Measurements from ENCODE around the gene KCTD7. TPM values are rescaled to one million over a fixed set of nuclear protein-coding genes. Genes with fewer than 3 reads are reported as not detected.
"Not testable (repeated sequence)": the region's sequence is repeated elsewhere in the genome, so short reads cannot be mapped to it uniquely, and the experiment has no call there.

The KCTD7 gene
- total and polyA plus RNA-seq, 2 of the 4 experiments (the other 2 are of a cell fraction): 6.1 to 12.8 TPM

DNA sequence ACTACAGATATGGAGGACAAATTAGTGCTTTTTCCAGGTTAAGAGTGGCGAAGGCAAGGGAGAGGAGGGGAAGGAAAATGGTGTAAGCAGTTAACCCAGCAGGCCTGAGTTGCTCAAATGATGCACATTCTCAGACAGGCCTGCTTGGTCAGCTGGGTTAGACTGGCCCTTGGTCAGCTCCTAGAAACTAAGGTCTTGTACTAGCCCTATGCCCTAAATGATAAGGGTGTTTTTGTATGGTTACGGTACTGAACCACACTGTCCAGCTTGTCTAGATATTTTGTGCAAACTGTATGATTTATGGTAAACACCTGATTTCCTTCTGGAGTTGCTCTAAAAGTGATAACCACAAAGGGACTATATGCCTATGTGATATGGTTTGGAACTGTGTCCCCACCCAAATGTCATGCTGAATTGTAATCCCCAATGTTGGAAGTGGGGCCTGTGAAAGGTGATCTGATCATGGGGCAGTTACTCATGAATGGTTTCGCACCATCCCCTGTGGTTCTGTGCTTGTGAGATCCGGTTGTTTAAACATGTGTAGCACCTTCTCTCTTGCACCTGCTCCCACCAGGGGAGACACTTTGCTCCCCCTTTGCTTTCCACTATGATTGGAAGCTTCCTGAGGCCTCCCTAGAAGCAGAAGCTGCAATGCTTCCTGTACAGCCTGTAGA lies 45.7 kb upstream of the KCTD7 start:
- ATAC-seq (ENCODE audit: low read depth); H3K4ac ChIP-seq (ENCODE audit: low read depth, low read length); H3K23ac ChIP-seq (ENCODE audit: low read depth, low read length); H2BK15ac ChIP-seq (ENCODE audit: low read depth, low read length); H2BK20ac ChIP-seq (ENCODE audit: low read depth, low read length); H3K18ac ChIP-seq (ENCODE audit: low read depth, low read length); H4K8ac ChIP-seq (ENCODE audit: low read depth in 2 of 2, low read length in 2 of 2); CTCF ChIA-PET; H3K9ac ChIP-seq (ENCODE audit: low read depth, low read length); H2AK5ac ChIP-seq (ENCODE audit: low read depth, low read length); H3K4me1 ChIP-seq (ENCODE audit: control insufficient read depth, insufficient read depth, low read length); H4K91ac ChIP-seq (ENCODE audit: insufficient read depth, low read depth, low read length); H2AK9ac ChIP-seq (replicated peaks; ENCODE audit: low read depth, low read length, poor library complexity); POLR2A ChIA-PET (ENCODE audit: unreplicated experiment); H3K56ac ChIP-seq (ENCODE audit: extremely low read depth, insufficient read depth, low read length); dilution Hi-C loops (cut with HindIII; ENCODE audit: low sequenced_read_pairs, unreplicated experiment); H3K27me3 ChIP-seq (ENCODE audit: control insufficient read depth, insufficient read depth, low read length); H3K14ac ChIP-seq (replicated peaks; ENCODE audit: low read depth, low read length); in situ Hi-C loops (cut with MboI; ENCODE audit: low sequenced_read_pairs); H2BK5ac ChIP-seq (ENCODE audit: low read depth, low read length, poor library complexity, severe bottlenecking); H3K4me2 ChIP-seq (ENCODE audit: low read depth, low read length); H3K27ac ChIP-seq (ENCODE audit: insufficient read depth, low read length); H3K4me3 ChIP-seq (ENCODE audit: insufficient read depth, low read depth, low read length); intact Hi-C loops (cut with micrococcal nuclease); H3K9me3 ChIP-seq (ENCODE audit: control insufficient read depth, insufficient read depth, low read length); BruUV-seq (replicated peaks); H2AFZ ChIP-seq (replicated peaks; ENCODE audit: low read length, poor library complexity); DNase-seq; H4K5ac ChIP-seq (ENCODE audit: low read depth, low read length); H2BK120ac ChIP-seq (ENCODE audit: low read depth, low read length): not testable (repeated sequence)
- H3K9me1 ChIP-seq (ENCODE audit: insufficient read depth, low read length): 0 out of 2 replicates have a peak, but pooled peaks cover 11% of the 10 kb centered on the region
- peaks cover 90% of the 10 kb centered on the region for H4K20me1 ChIP-seq (ENCODE audit: insufficient read depth, low read length)
- 80% methylated on average over 1 of the region's 4 CpGs; no CpG with 5 or more reads in 1 of the 2 experiments for WGBS, 2 experiments (ENCODE audit: extremely low coverage in 2 of 2, insufficient read length in 1 of 2)
- peaks cover 7 to 52% of the 10 kb centered on the region in 2 experiments for H3K79me1 ChIP-seq (ENCODE audit: low read depth in 1 of 2, low read length in 2 of 2)
- peaks cover 16% of the 10 kb centered on the region for H3K36me3 ChIP-seq (ENCODE audit: control insufficient read depth, insufficient read depth, low read length)

All from IMR-90 (cell line).